A673 (cell line): ENCODE results near the gene FAM83G.
"Not testable (repeated sequence)": the region's sequence is repeated elsewhere in the genome, so short reads cannot be mapped to it uniquely, and the experiment has no call there.

Experiments used
- EZH2 ChIP-seq: fragments of 200-600 bp; sonication (generic); IDR thresholded peaks from 2 replicates; pipeline ENCODE4 v1.6.1; 2017; ENCODE audit warnings: borderline replicate concordance, low read depth, mild to moderate bottlenecking, mixed read lengths, antibody characterized with exemption, low read length; ENCODE audit not compliant: poor library complexity, severe bottlenecking
- TF ChIP-seq, protein P1 (sequence below): fragments of 300-800, 200-600 bp; sonication (generic); conservative IDR thresholded peaks from 2 replicates; pipeline ENCODE4 v1.5.1; 2017; ENCODE audit warnings: low read depth, mild to moderate bottlenecking, antibody characterized with exemption, low read length, moderate library complexity, mixed read lengths

DNA sequence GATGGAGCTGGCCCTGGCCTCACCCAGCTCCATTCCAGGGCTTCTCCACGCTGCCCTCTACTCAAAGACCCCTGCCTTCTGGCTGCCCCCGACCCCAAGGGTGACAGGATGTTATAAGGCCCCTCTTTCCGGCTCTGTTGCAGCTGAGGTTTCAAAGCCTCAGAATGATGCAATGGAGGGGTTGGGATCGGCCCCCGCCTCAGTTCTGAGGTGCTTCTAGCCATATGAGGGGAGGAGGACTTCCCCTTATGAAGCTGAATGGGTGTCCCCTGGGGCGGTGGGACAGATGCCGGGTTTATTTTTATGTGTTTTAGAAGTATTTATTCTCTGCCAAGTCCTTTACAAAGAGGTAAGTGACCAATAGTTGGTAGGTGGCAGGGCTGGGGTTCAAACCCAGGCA, 44.3 kb upstream of the FAM83G start:
- TF ChIP-seq, protein P1, sequence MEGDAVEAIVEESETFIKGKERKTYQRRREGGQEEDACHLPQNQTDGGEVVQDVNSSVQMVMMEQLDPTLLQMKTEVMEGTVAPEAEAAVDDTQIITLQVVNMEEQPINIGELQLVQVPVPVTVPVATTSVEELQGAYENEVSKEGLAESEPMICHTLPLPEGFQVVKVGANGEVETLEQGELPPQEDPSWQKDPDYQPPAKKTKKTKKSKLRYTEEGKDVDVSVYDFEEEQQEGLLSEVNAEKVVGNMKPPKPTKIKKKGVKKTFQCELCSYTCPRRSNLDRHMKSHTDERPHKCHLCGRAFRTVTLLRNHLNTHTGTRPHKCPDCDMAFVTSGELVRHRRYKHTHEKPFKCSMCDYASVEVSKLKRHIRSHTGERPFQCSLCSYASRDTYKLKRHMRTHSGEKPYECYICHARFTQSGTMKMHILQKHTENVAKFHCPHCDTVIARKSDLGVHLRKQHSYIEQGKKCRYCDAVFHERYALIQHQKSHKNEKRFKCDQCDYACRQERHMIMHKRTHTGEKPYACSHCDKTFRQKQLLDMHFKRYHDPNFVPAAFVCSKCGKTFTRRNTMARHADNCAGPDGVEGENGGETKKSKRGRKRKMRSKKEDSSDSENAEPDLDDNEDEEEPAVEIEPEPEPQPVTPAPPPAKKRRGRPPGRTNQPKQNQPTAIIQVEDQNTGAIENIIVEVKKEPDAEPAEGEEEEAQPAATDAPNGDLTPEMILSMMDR = not testable (repeated sequence)
- not testable (repeated sequence) for TF ChIP-seq EZH2
